ENCODE results near the gene IL1R1. TPM values are rescaled to one million over a fixed set of nuclear protein-coding genes. Genes with fewer than 3 reads are reported as not detected.
A peak's percentile ranks its signal among the peaks of the same experiment; 100 is the strongest.

The IL1R1 gene
- polyA plus RNA-seq, 3 donors = 1.8 to 2.7 (median 2.6) TPM

- Mint-ChIP-seq H3K4me3 (peak overlapping the region; percentile 84 to 89), H3K36me3 (peaks cover 18 to 22% of the 10 kb centered on the region in 2 donors), H3K27ac (peak overlapping the region in 4 of 7 donors; percentile 19 to 85 (median 68)), H3K27me3 (ENCODE audit: low read depth in 3 of 3) (peaks cover 25 to 46% (median 26%) of the 10 kb centered on the region in 3 donors), H3K4me1 (peaks cover 32% of the 10 kb centered on the region), H3K9me3 (peaks cover 26 to 54% (median 47%) of the 10 kb centered on the region in 7 donors)
- Histone ChIP-seq H3K27ac (ENCODE audit: low read depth in 1 of 2, low read length in 2 of 2) (no peak overlapping the region), H3K4me3 (replicated peaks in 1 of 3; ENCODE audit: low read depth in 2 of 3, low read length in 3 of 3) (peak overlapping the region in 1 of 3 experiments; percentile 77), H3K36me3 (replicated peaks in 1 of 2; ENCODE audit: control insufficient read depth in 1 of 2, insufficient read depth in 2 of 2, low read length in 2 of 2) (peaks cover 0 to 4% of the 10 kb centered on the region in 2 donors), H3K4me2 (replicated peaks; ENCODE audit: extremely low read depth, low read length, poor library complexity, severe bottlenecking) (peak overlapping the region; percentile 84), H3K4me1 (ENCODE audit: control insufficient read depth in 1 of 2, insufficient read depth in 2 of 2, low read length in 2 of 2) (peaks cover 22% of the 10 kb centered on the region in 2 donors), H3K27me3 (ENCODE audit: control insufficient read depth in 2 of 2, insufficient read depth in 2 of 2, low read length in 2 of 2) (peaks cover 7 to 17% of the 10 kb centered on the region in 2 donors), H2AFZ (ENCODE audit: insufficient read depth, low read depth, low read length, poor library complexity, severe bottlenecking) (no peak overlapping the region), H3K9me3 (replicated peaks in 1 of 2; ENCODE audit: control insufficient read depth in 1 of 2, insufficient read depth in 1 of 2, low read length in 2 of 2) (peaks cover 47% of the 10 kb centered on the region in 2 donors), H4K20me1 (ENCODE audit: insufficient read depth, low read length) (no peaks in the 10 kb centered on the region), H3K9ac (ENCODE audit: insufficient read depth, low read length, poor library complexity, severe bottlenecking) (no peak overlapping the region), H3K79me2 (ENCODE audit: insufficient read depth, low read length) (no peaks in the 10 kb centered on the region)
- 93% methylated on average over 7 of the region's 10 CpGs for WGBS (ENCODE audit: insufficient coverage)
- intact Hi-C loops (cut with micrococcal nuclease) = no loop called here
- TF ChIP-seq CTCF (IDR thresholded peaks at IDR 0.05) = no peak
- DNase-seq = no peak
These were observed 972 bp downstream of the IL1R1 start for GRCh38 chr2:102143450-102143985.

GRCh38 chr2:102144128-102144527 is 1.6 kb downstream of the IL1R1 start:
- peaks cover 18 to 22% of the 10 kb centered on the region in 2 donors for H3K36me3 Mint-ChIP-seq
- Histone ChIP-seq H3K36me3 (replicated peaks in 1 of 2; ENCODE audit: control insufficient read depth in 1 of 2, insufficient read depth in 2 of 2, low read length in 2 of 2) (peaks cover 0 to 4% of the 10 kb centered on the region in 2 donors), H3K4me3 (replicated peaks in 1 of 3; ENCODE audit: low read depth in 2 of 3, low read length in 3 of 3) (no peak overlapping the region), H3K79me2 (ENCODE audit: insufficient read depth, low read length) (no peaks in the 10 kb centered on the region), H3K9me3 (replicated peaks in 1 of 2; ENCODE audit: control insufficient read depth in 1 of 2, insufficient read depth in 1 of 2, low read length in 2 of 2) (peaks cover 47 to 52% of the 10 kb centered on the region in 2 donors), H3K9ac (ENCODE audit: insufficient read depth, low read length, poor library complexity, severe bottlenecking) (no peak overlapping the region), H3K27ac (ENCODE audit: low read depth in 1 of 2, low read length in 2 of 2) (no peak overlapping the region), H3K4me1 (ENCODE audit: control insufficient read depth in 1 of 2, insufficient read depth in 2 of 2, low read length in 2 of 2) (peaks cover 18% of the 10 kb centered on the region in 2 donors), H2AFZ (ENCODE audit: insufficient read depth, low read depth, low read length, poor library complexity, severe bottlenecking) (no peak overlapping the region), H3K4me2 (replicated peaks; ENCODE audit: extremely low read depth, low read length, poor library complexity, severe bottlenecking) (no peak overlapping the region), H4K20me1 (ENCODE audit: insufficient read depth, low read length) (no peaks in the 10 kb centered on the region), H3K27me3 (ENCODE audit: control insufficient read depth in 2 of 2, insufficient read depth in 2 of 2, low read length in 2 of 2) (peaks cover 7 to 17% of the 10 kb centered on the region in 2 donors)
- DNase-seq = no peak
- no CpG with 5 or more reads among the region's 4 CpGs for WGBS (ENCODE audit: insufficient coverage)
- H3K4me1 Mint-ChIP-seq = peaks cover 27% of the 10 kb centered on the region
- peak overlapping the region in 1 of 7 donors; percentile 77 for H3K27ac Mint-ChIP-seq
- H3K4me3 Mint-ChIP-seq = peak overlapping the region in 1 of 2 donors; percentile 51
- intact Hi-C loops (cut with micrococcal nuclease) = no loop called here
- peaks cover 31 to 60% (median 53%) of the 10 kb centered on the region in 7 donors for H3K9me3 Mint-ChIP-seq
- TF ChIP-seq CTCF (IDR thresholded peaks at IDR 0.05) = no peak
- peaks cover 25 to 46% (median 26%) of the 10 kb centered on the region in 3 donors for H3K27me3 Mint-ChIP-seq (ENCODE audit: low read depth in 3 of 3)

Measured in CD14-positive monocyte (primary cell).